PC-9 (cell line): ENCODE measurements around the gene GSC2.
"Not testable (repeated sequence)": the region's sequence is repeated elsewhere in the genome, so short reads cannot be mapped to it uniquely, and the experiment has no call there.

Experiments used
- EZH2 ChIP-seq: fragments of 200-600 bp; sonication (generic); IDR thresholded peaks from 2 replicates; pipeline ENCODE4 v1.8.0; 2017; ENCODE audit warnings: antibody characterized with exemption, low read depth
- TF ChIP-seq, protein P1 (sequence below): fragments of 200-600 bp; sonication (generic); conservative IDR thresholded peaks from 2 replicates; pipeline ENCODE4 v1.6.1; 2017; ENCODE audit warnings: mixed run types, antibody characterized with exemption, mild to moderate bottlenecking, moderate library complexity

DNA sequence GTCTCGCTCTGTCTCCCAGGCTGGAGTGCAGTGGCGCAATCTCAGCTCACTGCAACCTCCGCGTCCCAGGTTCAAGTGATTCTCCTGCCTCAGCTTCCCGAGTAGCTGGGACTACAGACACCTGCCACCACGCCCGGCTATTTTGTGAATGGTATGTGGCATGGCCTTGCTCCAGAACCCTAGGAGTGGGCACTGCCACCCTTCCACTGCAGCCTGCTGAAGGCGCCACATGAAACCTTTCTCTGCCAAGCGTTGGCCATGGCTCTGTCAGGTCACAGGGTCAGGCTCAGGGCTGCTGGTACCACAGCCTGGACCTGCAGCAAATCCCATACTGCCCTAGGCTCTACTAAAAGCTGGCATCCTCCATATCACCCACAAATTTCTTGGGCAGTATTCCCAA lies 6.0 kb upstream of the GSC2 start:
- TF ChIP-seq, protein P1, sequence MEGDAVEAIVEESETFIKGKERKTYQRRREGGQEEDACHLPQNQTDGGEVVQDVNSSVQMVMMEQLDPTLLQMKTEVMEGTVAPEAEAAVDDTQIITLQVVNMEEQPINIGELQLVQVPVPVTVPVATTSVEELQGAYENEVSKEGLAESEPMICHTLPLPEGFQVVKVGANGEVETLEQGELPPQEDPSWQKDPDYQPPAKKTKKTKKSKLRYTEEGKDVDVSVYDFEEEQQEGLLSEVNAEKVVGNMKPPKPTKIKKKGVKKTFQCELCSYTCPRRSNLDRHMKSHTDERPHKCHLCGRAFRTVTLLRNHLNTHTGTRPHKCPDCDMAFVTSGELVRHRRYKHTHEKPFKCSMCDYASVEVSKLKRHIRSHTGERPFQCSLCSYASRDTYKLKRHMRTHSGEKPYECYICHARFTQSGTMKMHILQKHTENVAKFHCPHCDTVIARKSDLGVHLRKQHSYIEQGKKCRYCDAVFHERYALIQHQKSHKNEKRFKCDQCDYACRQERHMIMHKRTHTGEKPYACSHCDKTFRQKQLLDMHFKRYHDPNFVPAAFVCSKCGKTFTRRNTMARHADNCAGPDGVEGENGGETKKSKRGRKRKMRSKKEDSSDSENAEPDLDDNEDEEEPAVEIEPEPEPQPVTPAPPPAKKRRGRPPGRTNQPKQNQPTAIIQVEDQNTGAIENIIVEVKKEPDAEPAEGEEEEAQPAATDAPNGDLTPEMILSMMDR, result not testable (repeated sequence)
- TF ChIP-seq EZH2, result not testable (repeated sequence)
